IPS DF 4.7 (cell line): ENCODE measurements around the gene TUBGCP4.

ENCODE experiments used
- DNase-seq: peaks from one replicate; pipeline ENCODE4 v3.0.0-alpha.2; 2013; ENCODE audit warnings: low spot score; ENCODE audit errors: extremely low read depth

The TUBGCP4 gene

GRCh38 chr15:43402255-43402654 is 31.4 kb downstream of the TUBGCP4 start:
- DNase-seq = no peak

GRCh38 chr15:43403616-43404015 is 32.7 kb downstream of the TUBGCP4 start:
- no peak for DNase-seq

GRCh38 chr15:43404130-43404529 is 33.2 kb downstream of the TUBGCP4 start:
- DNase-seq = no peak

- DNase-seq = no peak
These were observed 35.3 kb downstream of the TUBGCP4 start for GRCh38 chr15:43406189-43406588.

- DNase-seq = no peak
These were observed 35.9 kb downstream of the TUBGCP4 start for GRCh38 chr15:43406808-43407207.

GRCh38 chr15:43408789-43409188 is 37.9 kb downstream of the TUBGCP4 start:
- no peak for DNase-seq

- DNase-seq = peak; percentile 2
These were observed 39.8 kb downstream of the TUBGCP4 start for GRCh38 chr15:43410572-43411214.

GRCh38 chr15:43412096-43412495 is 41.2 kb downstream of the TUBGCP4 start:
- no peak for DNase-seq

- no peak for DNase-seq
These were observed 43.3 kb downstream of the TUBGCP4 start for GRCh38 chr15:43414196-43414595.

GRCh38 chr15:43420435-43420834 is 49.5 kb downstream of the TUBGCP4 start:
- no peak for DNase-seq

GRCh38 chr15:43420876-43421275 is 50.0 kb downstream of the TUBGCP4 start:
- no peak for DNase-seq

GRCh38 chr15:43423793-43424192 is 52.9 kb downstream of the TUBGCP4 start:
- DNase-seq = no peak

GRCh38 chr15:43429687-43430086 is 58.8 kb downstream of the TUBGCP4 start:
- DNase-seq = no peak

- no peak for DNase-seq
These were observed 62.3 kb downstream of the TUBGCP4 start for GRCh38 chr15:43433165-43433564.

- DNase-seq = no peak
These were observed 62.9 kb downstream of the TUBGCP4 start for GRCh38 chr15:43433661-43434303.

- no peak for DNase-seq
These were observed 63.5 kb downstream of the TUBGCP4 start for GRCh38 chr15:43434446-43434845.

- DNase-seq = no peak
These were observed 65.5 kb downstream of the TUBGCP4 start for GRCh38 chr15:43436395-43436794.

GRCh38 chr15:43439268-43439667 is 68.4 kb downstream of the TUBGCP4 start:
- no peak for DNase-seq

- peak; percentile 28 for DNase-seq
These were observed 69.9 kb downstream of the TUBGCP4 start for GRCh38 chr15:43440721-43441281.

- no peak for DNase-seq
These were observed 70.4 kb downstream of the TUBGCP4 start for GRCh38 chr15:43441316-43441715.

GRCh38 chr15:43446344-43446743 is 75.4 kb downstream of the TUBGCP4 start:
- DNase-seq = no peak

- DNase-seq = no peak
These were observed 79.1 kb downstream of the TUBGCP4 start for GRCh38 chr15:43449981-43450380.
